ENCODE measurements around the gene FAM131A.

GRCh38 chr3:184332370-184333090, 4.9 kb upstream of the FAM131A start:
- TF ChIP-seq POLR2A (IDR thresholded peaks at IDR 0.05), result no peak
- peak in 1 of 4 donors; percentile 25 for TF ChIP-seq POLR2AphosphoS5 (IDR thresholded peaks at IDR 0.05)
- TF ChIP-seq CTCF (IDR thresholded peaks at IDR 0.05), result no peak
